SK-N-SH (cell line): Measurements from ENCODE around the gene TRIM38. TPM values are rescaled to one million over a fixed set of nuclear protein-coding genes. Genes with fewer than 3 reads are reported as not detected.
A peak's percentile ranks its signal among the peaks of the same experiment; 100 is the strongest.

Experiments
- CTCF ChIA-PET: fragments of 300-600, 350-600 bp; formaldehyde crosslinking; extraction: SDS; loops from one replicate; lab custom pipeline; 2021; lab: Yijun Ruan, JAX
- POLR2A ChIA-PET: fragments of 350-600 bp; sonication (Branson Sonifier 250); formaldehyde crosslinking; extraction: SDS; loops from one replicate; lab custom pipeline; 2020; ENCODE audit warnings: antibody characterized with exemption, inconsistent platforms; lab: Yijun Ruan, JAX
- DNase-seq: peaks from one replicate; pipeline ENCODE4 v3.0.0; 2012
- H2AFZ ChIP-seq: fragments of 200-600 bp; sonication (generic); 2 replicates; pipeline ENCODE4 v1.8.1; 2016; ENCODE audit warnings: antibody characterized with exemption, mild to moderate bottlenecking, low read depth
- H3F3A ChIP-seq: fragments of 200-600 bp; sonication (generic); replicated peaks from 2 replicates; pipeline ENCODE3; 2016; ENCODE audit warnings: antibody characterized with exemption, mild to moderate bottlenecking; ENCODE audit not compliant: insufficient read depth
- H3K27ac ChIP-seq, 2 experiments: fragments of 200-500 bp in 1 of 2; fragments of 200-600 bp in 1 of 2; sonication (Bioruptor generic) in 1 of 2; sonication (generic), shearing (Covaris generic) in 1 of 2; 2 replicates each; pipeline versions ENCODE4 v1.5.1 to v1.6.1; 2014 to 2016; ENCODE audit warnings: low read depth in 2 of 2, inconsistent platforms in 1 of 2, low read length in 1 of 2, mild to moderate bottlenecking in 1 of 2, mixed read lengths in 1 of 2
- H3K27me3 ChIP-seq: fragments of 200-600 bp; sonication (generic), shearing (Covaris generic); 2 replicates; pipeline ENCODE4 v1.6.1; 2016; ENCODE audit warnings: mixed run types; ENCODE audit not compliant: insufficient read depth
- H3K36me3 ChIP-seq, 2 experiments: fragments of 200-500 bp in 1 of 2; fragments of 200-600 bp in 1 of 2; sonication (Bioruptor generic) in 1 of 2; sonication (generic) in 1 of 2; replicated peaks in 1 of 2; 2 replicates each; pipeline versions ENCODE3 to v1.5.1; 2014 to 2016; ENCODE audit warnings: low read length in 1 of 2, mild to moderate bottlenecking in 1 of 2; ENCODE audit not compliant: insufficient read depth in 2 of 2, control insufficient read depth in 1 of 2
- H3K4me1 ChIP-seq, 2 experiments: fragments of 200-500 bp in 1 of 2; fragments of 200-600 bp in 1 of 2; sonication (Bioruptor generic) in 1 of 2; sonication (generic), shearing (Covaris generic) in 1 of 2; 2 replicates each; pipeline versions ENCODE4 v1.5.1 to v1.6.1; 2014 to 2016; ENCODE audit warnings: low read depth in 1 of 2, low read length in 1 of 2, mixed run types in 1 of 2; ENCODE audit not compliant: insufficient read depth in 2 of 2, control insufficient read depth in 1 of 2
- H3K4me2 ChIP-seq: fragments of 200-600 bp; sonication (generic), shearing (Covaris generic); 2 replicates; pipeline ENCODE4 v1.6.1; 2017; ENCODE audit warnings: mixed run types
- H3K4me3 ChIP-seq, 2 experiments: fragments of 200-500 bp in 1 of 2; fragments of 200-600 bp in 1 of 2; sonication (Bioruptor generic) in 1 of 2; sonication (generic), shearing (Covaris generic) in 1 of 2; 2 replicates each; pipeline versions ENCODE4 v1.5.1 to v1.8.1; 2014 to 2016; ENCODE audit warnings: low read depth in 2 of 2, inconsistent platforms in 1 of 2, low read length in 1 of 2, mild to moderate bottlenecking in 1 of 2, mixed read lengths in 1 of 2, moderate library complexity in 1 of 2
- H3K79me2 ChIP-seq: fragments of 200-600 bp; sonication (generic); 2 replicates; pipeline ENCODE4 v1.8.1; 2017; ENCODE audit warnings: mild to moderate bottlenecking; ENCODE audit not compliant: insufficient read depth
- H3K9ac ChIP-seq: fragments of 200-600 bp; sonication (generic); 2 replicates; pipeline ENCODE4 v1.6.1; 2017; ENCODE audit warnings: mixed run types
- H3K9me2 ChIP-seq: fragments of 200-600 bp; sonication (generic); 2 replicates; pipeline ENCODE4 v1.6.1; 2017; ENCODE audit warnings: mixed run types
- H3K9me3 ChIP-seq: fragments of 200-600 bp; sonication (generic); 2 replicates; pipeline ENCODE4 v1.6.1; 2017; ENCODE audit warnings: mixed run types, mild to moderate bottlenecking, moderate library complexity
- H4K20me1 ChIP-seq: fragments of 200-600 bp; sonication (generic); 2 replicates; pipeline ENCODE4 v1.6.1; 2017; ENCODE audit warnings: mild to moderate bottlenecking, mixed run types; ENCODE audit not compliant: insufficient read depth
- CHD2 ChIP-seq: fragments of 150-350 bp; IDR thresholded peaks from 2 replicates; pipeline ENCODE4 v1.6.1; 2018; ENCODE audit warnings: low read length; ENCODE audit not compliant: partially characterized antibody
- EZH2phosphoT487 ChIP-seq: fragments of 200-600 bp; sonication (generic); IDR thresholded peaks from 2 replicates; pipeline ENCODE4 v1.6.1; 2017; ENCODE audit warnings: low read depth, mixed run types, mild to moderate bottlenecking, antibody characterized with exemption, moderate library complexity, borderline replicate concordance
- FOXJ3 ChIP-seq: sonication (generic); formaldehyde crosslinking; IDR thresholded peaks from 2 replicates; pipeline ENCODE4 v1.5.1; 2020; ENCODE audit warnings: mild to moderate bottlenecking, missing genetic modification reagents
- FOXM1 ChIP-seq: IDR thresholded peaks from 2 replicates; pipeline ENCODE4 v1.4.0; 2012; ENCODE audit warnings: low read depth, mild to moderate bottlenecking
- GABPA ChIP-seq: IDR thresholded peaks from 2 replicates; pipeline ENCODE4 v1.4.0; 2012; ENCODE audit warnings: low read depth, mild to moderate bottlenecking
- GATA2 ChIP-seq: sonication (generic); formaldehyde crosslinking; IDR thresholded peaks from 2 replicates; pipeline ENCODE4 v1.5.0; 2020; ENCODE audit warnings: mild to moderate bottlenecking, missing genetic modification reagents
- JUND ChIP-seq: IDR thresholded peaks from 2 replicates; pipeline ENCODE4 v1.4.0; 2012
- MAX ChIP-seq: IDR thresholded peaks from 2 replicates; pipeline ENCODE4 v1.4.0; 2012; ENCODE audit warnings: low read depth
- MEF2A ChIP-seq: IDR thresholded peaks from 2 replicates; pipeline ENCODE4 v1.4.0; 2012; ENCODE audit warnings: low read depth, borderline replicate concordance
- POLR2AphosphoS5 ChIP-seq: IDR thresholded peaks from 2 replicates; pipeline ENCODE4 v1.6.1; 2012; ENCODE audit warnings: low read depth, low read length
- REST ChIP-seq: IDR thresholded peaks from 2 replicates; pipeline ENCODE4 v1.6.1; 2012; ENCODE audit warnings: mild to moderate bottlenecking, low read depth, low read length, moderate library complexity
- RFX5 ChIP-seq: IDR thresholded peaks from 2 replicates; pipeline ENCODE4 v1.6.1; 2012; ENCODE audit warnings: mild to moderate bottlenecking, improper control_type of control experiment, low read length
- RXRA ChIP-seq: IDR thresholded peaks from 2 replicates; pipeline ENCODE4 v1.4.0; 2012; ENCODE audit warnings: low read depth, mild to moderate bottlenecking, borderline replicate concordance
- TCF12 ChIP-seq: IDR thresholded peaks from 2 replicates; pipeline ENCODE4 v1.4.0; 2012
- TEAD4 ChIP-seq: IDR thresholded peaks from 2 replicates; pipeline ENCODE4 v1.4.0; 2012; ENCODE audit warnings: mild to moderate bottlenecking, borderline replicate concordance; ENCODE audit not compliant: insufficient read depth
- USF2 ChIP-seq: fragments of 150-350 bp; IDR thresholded peaks from 2 replicates; pipeline ENCODE4 v1.6.1; 2017; ENCODE audit warnings: antibody characterized with exemption, low read length, low read depth, borderline replicate concordance
- YY1 ChIP-seq: IDR thresholded peaks from 2 replicates; pipeline ENCODE4 v1.4.0; 2012; ENCODE audit warnings: low read depth, mild to moderate bottlenecking
- ZBTB33 ChIP-seq: IDR thresholded peaks from 2 replicates; pipeline ENCODE4 v1.4.0; 2012; ENCODE audit warnings: low read depth, borderline replicate concordance
- WGBS: methylation state at CpG from one replicate; pipeline ENCODE4 v1.1.6; 2017; ENCODE audit warnings: low lambda C conversion rate; 5-methylcytosine and 5-hydroxymethylcytosine counted together
- polyA plus RNA-seq, 3 experiments: library from polyadenylated mRNA; depleted of rRNA; stranded (reverse); fragments of >200 nt; gene quantifications; 2 replicates each; pipeline ENCODE4 v1.2.3, GENCODE V29; 2012

TRIM38 gene
- polyA plus RNA-seq, 1 of the 3 experiments (the other 2 are of a cell fraction) = 0.62 TPM

GRCh38 chr6:26029857-26030653 lies 67.5 kb downstream of the TRIM38 start:
- POLR2A ChIA-PET = interaction anchor here (2.1 to 7.1 kb wide), 5 partner anchors 9 to 1837 kb away, joined by 10 to 166 read pairs (median 22); a partner anchor contains a TSS
- no peaks in the 10 kb centered on the region for H3K36me3 ChIP-seq
- H3F3A ChIP-seq = peaks cover 67% of the 10 kb centered on the region
- no peaks in the 10 kb centered on the region for H3K9me3 ChIP-seq
- H3K9me2 ChIP-seq = no peaks in the 10 kb centered on the region
- H4K20me1 ChIP-seq = no peaks in the 10 kb centered on the region
- CTCF ChIA-PET = interaction anchor here (3.5 kb wide), 1 partner anchor 13 kb away, joined by 18 read pairs; a partner anchor contains a TSS
- H2AFZ ChIP-seq = peak overlapping the region; percentile 12
- peak overlapping the region; percentile 92 to 99 for H3K27ac ChIP-seq
- H3K79me2 ChIP-seq = no peaks in the 10 kb centered on the region
- no peaks in the 10 kb centered on the region for H3K27me3 ChIP-seq
- no peak for DNase-seq
- H3K9ac ChIP-seq = peak overlapping the region; percentile 83; the same call in 1 of the 2 replicates
- WGBS = 38% methylated on average over 7 of the region's 7 CpGs
- H3K4me3 ChIP-seq = peak overlapping the region in 1 of 2 experiments; percentile 23; a peak in 1 of 4 replicates
- TF ChIP-seq ZBTB33 (no peak), JUND (no peak), TEAD4 (no peak), FOXJ3 (no peak), YY1 (no peak), RFX5 (no peak), MEF2A (no peak), CHD2 (no peak), REST (no peak), MAX (no peak), EZH2phosphoT487 (no peak), POLR2AphosphoS5 (no peak), FOXM1 (no peak), TCF12 (no peak), GABPA (no peak), RXRA (no peak), GATA2 (CRISPR knock-in tag) (no peak), USF2 (no peak)
- H3K4me2 ChIP-seq = peak overlapping the region; percentile 20; the same call in 1 of the 2 replicates
- peaks cover 15 to 29% of the 10 kb centered on the region in 2 experiments; a peak in 3 of 4 replicates for H3K4me1 ChIP-seq
